IMR-90 (cell line): ENCODE data around the gene CRTC1. TPM values are rescaled to one million over a fixed set of nuclear protein-coding genes. Genes with fewer than 3 reads are reported as not detected.
A peak's percentile ranks its signal among the peaks of the same experiment; 100 is the strongest.

Source experiments
- ATAC-seq: fragments of 200-7000 bp; cut with Tn5 transposase; 2 replicates; pipeline ENCODE4 v1.9.1; 2020; ENCODE audit warnings: low read depth, mild to moderate bottlenecking, moderate library complexity
- BruUV-seq: library from RNA; stranded (reverse); fragments of 400-500 nt; replicated peaks from 2 replicates; lab custom pipeline; 2021; lab: Mats Ljungman, UMichigan
- CTCF ChIA-PET: fragments of 300-600 bp; formaldehyde crosslinking; extraction: SDS; loops from one replicate; lab custom pipeline; 2021; ENCODE audit warnings: antibody characterized with exemption; lab: Yijun Ruan, JAX
- POLR2A ChIA-PET: fragments of 300-600 bp; sonication (Branson Sonifier 250); formaldehyde crosslinking; loops from one replicate; lab custom pipeline; 2022; ENCODE audit warnings: antibody characterized with exemption; ENCODE audit not compliant: unreplicated experiment; lab: Charles Lee
- DNase-seq: peaks from one replicate; pipeline ENCODE4 v3.0.0; 2013
- H2AFZ ChIP-seq: replicated peaks from 2 replicates; pipeline ENCODE3; 2013; ENCODE audit warnings: low read length, mild to moderate bottlenecking; ENCODE audit not compliant: poor library complexity
- H2AK5ac ChIP-seq: 2 replicates; pipeline ENCODE4 v1.6.1; 2013; ENCODE audit warnings: low read depth, low read length, inconsistent platforms
- H2AK9ac ChIP-seq: replicated peaks from 2 replicates; pipeline ENCODE3; 2013; ENCODE audit warnings: mild to moderate bottlenecking, low read depth, low read length, moderate library complexity; ENCODE audit not compliant: poor library complexity
- H2BK120ac ChIP-seq: 2 replicates; pipeline ENCODE4 v1.6.1; 2013; ENCODE audit warnings: low read depth, low read length, inconsistent platforms
- H2BK15ac ChIP-seq: 3 replicates; pipeline ENCODE4 v1.6.1; 2013; ENCODE audit warnings: low read depth, low read length, inconsistent platforms
- H2BK20ac ChIP-seq: 2 replicates; pipeline ENCODE4 v1.6.1; 2013; ENCODE audit warnings: low read depth, mild to moderate bottlenecking, inconsistent platforms, low read length, moderate library complexity
- H2BK5ac ChIP-seq: 2 replicates; pipeline ENCODE4 v1.6.1; 2013; ENCODE audit warnings: mild to moderate bottlenecking, low read depth, low read length, inconsistent platforms; ENCODE audit not compliant: poor library complexity, severe bottlenecking
- H3K14ac ChIP-seq: replicated peaks from 2 replicates; pipeline ENCODE4 v1.6.1; 2013; ENCODE audit warnings: low read depth, low read length, inconsistent platforms
- H3K18ac ChIP-seq: 2 replicates; pipeline ENCODE4 v1.6.1; 2013; ENCODE audit warnings: low read depth, low read length, control low read depth
- H3K23ac ChIP-seq: 2 replicates; pipeline ENCODE4 v1.6.1; 2013; ENCODE audit warnings: low read depth, low read length, inconsistent platforms
- H3K27ac ChIP-seq: 2 replicates; pipeline ENCODE4 v1.5.1; 2013; ENCODE audit warnings: mild to moderate bottlenecking, control low read depth, low read length; ENCODE audit not compliant: insufficient read depth
- H3K27me3 ChIP-seq: 2 replicates; pipeline ENCODE4 v1.6.1; 2013; ENCODE audit warnings: low read length; ENCODE audit not compliant: control insufficient read depth, insufficient read depth
- H3K36me3 ChIP-seq: 2 replicates; pipeline ENCODE4 v1.6.1; 2013; ENCODE audit warnings: low read length, mixed read lengths; ENCODE audit not compliant: control insufficient read depth, insufficient read depth
- H3K4ac ChIP-seq: 2 replicates; pipeline ENCODE4 v1.6.1; 2013; ENCODE audit warnings: low read depth, low read length, inconsistent platforms
- H3K4me1 ChIP-seq: 2 replicates; pipeline ENCODE4 v1.6.1; 2013; ENCODE audit warnings: low read length, mixed read lengths; ENCODE audit not compliant: control insufficient read depth, insufficient read depth
- H3K4me2 ChIP-seq: 2 replicates; pipeline ENCODE4 v1.6.1; 2013; ENCODE audit warnings: low read depth, mild to moderate bottlenecking, control low read depth, low read length, moderate library complexity
- H3K4me3 ChIP-seq: 2 replicates; pipeline ENCODE4 v1.5.1; 2013; ENCODE audit warnings: low read depth, mild to moderate bottlenecking, control low read depth, low read length, moderate library complexity; ENCODE audit not compliant: insufficient read depth
- H3K56ac ChIP-seq: 2 replicates; pipeline ENCODE4 v1.6.1; 2013; ENCODE audit warnings: low read length, inconsistent platforms; ENCODE audit not compliant: insufficient read depth; ENCODE audit errors: extremely low read depth
- H3K79me1 ChIP-seq, 2 experiments: 2 replicates each; pipeline ENCODE4 v1.6.1; 2013; ENCODE audit warnings: low read length in 2 of 2, inconsistent platforms in 1 of 2, low read depth in 1 of 2
- H3K9ac ChIP-seq: 2 replicates; pipeline ENCODE4 v1.6.1; 2013; ENCODE audit warnings: low read depth, low read length, control low read depth
- H3K9me1 ChIP-seq: 2 replicates; pipeline ENCODE4 v1.6.1; 2013; ENCODE audit warnings: low read length, inconsistent platforms; ENCODE audit not compliant: insufficient read depth
- H3K9me3 ChIP-seq: 2 replicates; pipeline ENCODE4 v1.6.1; 2013; ENCODE audit warnings: low read length; ENCODE audit not compliant: control insufficient read depth, insufficient read depth
- H4K20me1 ChIP-seq: 2 replicates; pipeline ENCODE4 v1.6.1; 2013; ENCODE audit warnings: low read length, inconsistent platforms; ENCODE audit not compliant: insufficient read depth
- H4K5ac ChIP-seq: 2 replicates; pipeline ENCODE4 v1.6.1; 2013; ENCODE audit warnings: mild to moderate bottlenecking, low read depth, low read length, control low read depth
- H4K8ac ChIP-seq, 2 experiments: 2 replicates each; pipeline ENCODE4 v1.6.1; 2013; ENCODE audit warnings: low read depth in 2 of 2, low read length in 2 of 2, control low read depth in 1 of 2, inconsistent platforms in 1 of 2
- H4K91ac ChIP-seq: 2 replicates; pipeline ENCODE4 v1.6.1; 2013; ENCODE audit warnings: low read depth, low read length, inconsistent platforms; ENCODE audit not compliant: insufficient read depth
- BHLHE40 ChIP-seq: fragments of 150-350 bp; IDR thresholded peaks from 2 replicates; pipeline ENCODE4 v1.6.1; 2016; ENCODE audit warnings: mild to moderate bottlenecking, low read depth, low read length
- CEBPB ChIP-seq: IDR thresholded peaks from 2 replicates; pipeline ENCODE4 v1.6.1; 2012; ENCODE audit warnings: low read depth, low read length, improper control_type of control experiment
- CHD1 ChIP-seq: IDR thresholded peaks from 2 replicates; pipeline ENCODE4 v1.6.1; 2012; ENCODE audit warnings: low read depth, low read length, improper control_type of control experiment
- FOS ChIP-seq: fragments of 150-350 bp; IDR thresholded peaks from 2 replicates; pipeline ENCODE4 v1.6.1; 2016; ENCODE audit warnings: low read depth, low read length
- MAFK ChIP-seq: IDR thresholded peaks from 2 replicates; pipeline ENCODE4 v1.6.1; 2012; ENCODE audit warnings: low read depth, low read length, improper control_type of control experiment
- MAZ ChIP-seq: IDR thresholded peaks from 2 replicates; pipeline ENCODE4 v1.6.1; 2012; ENCODE audit warnings: low read depth, mild to moderate bottlenecking, low read length, improper control_type of control experiment, moderate library complexity, borderline replicate concordance
- MXI1 ChIP-seq: IDR thresholded peaks from 2 replicates; pipeline ENCODE4 v1.6.1; 2012; ENCODE audit warnings: low read depth, mild to moderate bottlenecking, low read length, moderate library complexity, borderline replicate concordance
- NFE2L2 ChIP-seq: fragments of 150-350 bp; IDR thresholded peaks from 2 replicates; pipeline ENCODE4 v1.6.1; 2016; ENCODE audit warnings: low read depth, mild to moderate bottlenecking, low read length
- POLR2A ChIP-seq: IDR thresholded peaks from 2 replicates; pipeline ENCODE4 v1.6.1; 2012; ENCODE audit warnings: mild to moderate bottlenecking, low read depth, low read length
- RAD21 ChIP-seq: IDR thresholded peaks from 2 replicates; pipeline ENCODE4 v1.6.1; 2012; ENCODE audit warnings: low read length, improper control_type of control experiment
- RCOR1 ChIP-seq: IDR thresholded peaks from 2 replicates; pipeline ENCODE4 v1.6.1; 2012; ENCODE audit warnings: mild to moderate bottlenecking, low read length, improper control_type of control experiment; ENCODE audit not compliant: insufficient replicate concordance
- RFX5 ChIP-seq: IDR thresholded peaks from 2 replicates; pipeline ENCODE4 v1.8.0; 2012; ENCODE audit warnings: low read depth, mild to moderate bottlenecking, low read length, moderate library complexity
- SMC3 ChIP-seq: fragments of 150-350 bp; IDR thresholded peaks from 2 replicates; pipeline ENCODE4 v1.6.1; 2016; ENCODE audit warnings: low read depth, mild to moderate bottlenecking, antibody characterized with exemption, low read length, moderate library complexity
- WGBS, 2 experiments: methylation state at CpG; one replicate each; pipeline versions ENCODE4 v1.1.5 to v1.1.7; 2013; ENCODE audit warnings: missing lambda C conversion rate in 2 of 2; ENCODE audit not compliant: insufficient read length in 1 of 2; ENCODE audit errors: extremely low coverage in 2 of 2; 5-methylcytosine and 5-hydroxymethylcytosine counted together
- dilution Hi-C: fragments of 300-500 bp; cut with HindIII; formaldehyde crosslinking; loops from one replicate; pipeline ENCODE4 v1.14.3; 2018; ENCODE audit warnings: low sequenced_read_pairs; ENCODE audit not compliant: unreplicated experiment
- in situ Hi-C: fragments of 300-500 bp; cut with MboI; formaldehyde crosslinking; loops from 3 replicates; pipeline ENCODE4 v1.14.3; 2019; ENCODE audit warnings: low sequenced_read_pairs, inconsistent platforms, mixed read lengths
- intact Hi-C: fragments of 100-400 bp; cut with micrococcal nuclease; formaldehyde crosslinking; loops from 2 replicates; pipeline ENCODE4 v1.10.0; 2022
- polyA plus RNA-seq, 3 experiments: library from polyadenylated mRNA; depleted of rRNA; stranded (reverse); fragments of >200 nt; gene quantifications; 2 replicates each; pipeline ENCODE4 v1.2.3, GENCODE V29; 2012; ENCODE audit warnings: low replicate concordance in 1 of 3
- total RNA-seq: library from RNA; depleted of rRNA; stranded (reverse); fragments of >200 nt; gene quantifications from 2 replicates; pipeline ENCODE4 v1.2.3, GENCODE V29; 2012
- TF ChIP-seq, protein P1 (sequence below): fragments of 150-350 bp; IDR thresholded peaks from 2 replicates; pipeline ENCODE4 v1.6.1; 2017; ENCODE audit warnings: mild to moderate bottlenecking, antibody characterized with exemption, low read length, low read depth
- TF ChIP-seq, protein P2 (sequence below): conservative IDR thresholded peaks from 2 replicates; pipeline ENCODE4 v1.5.1; 2012; ENCODE audit warnings: mild to moderate bottlenecking, low read depth, low read length, improper control_type of control experiment
- TF ChIP-seq, protein P3 (sequence below): fragments of 150-350 bp; IDR thresholded peaks from 2 replicates; pipeline ENCODE4 v1.6.1; 2016; ENCODE audit warnings: low read depth, mild to moderate bottlenecking, low read length, moderate library complexity, borderline replicate concordance

The CRTC1 gene
- total and polyA plus RNA-seq, 2 of the 4 experiments (the other 2 are of a cell fraction), result 0.18 to 5.7 TPM

DNA sequence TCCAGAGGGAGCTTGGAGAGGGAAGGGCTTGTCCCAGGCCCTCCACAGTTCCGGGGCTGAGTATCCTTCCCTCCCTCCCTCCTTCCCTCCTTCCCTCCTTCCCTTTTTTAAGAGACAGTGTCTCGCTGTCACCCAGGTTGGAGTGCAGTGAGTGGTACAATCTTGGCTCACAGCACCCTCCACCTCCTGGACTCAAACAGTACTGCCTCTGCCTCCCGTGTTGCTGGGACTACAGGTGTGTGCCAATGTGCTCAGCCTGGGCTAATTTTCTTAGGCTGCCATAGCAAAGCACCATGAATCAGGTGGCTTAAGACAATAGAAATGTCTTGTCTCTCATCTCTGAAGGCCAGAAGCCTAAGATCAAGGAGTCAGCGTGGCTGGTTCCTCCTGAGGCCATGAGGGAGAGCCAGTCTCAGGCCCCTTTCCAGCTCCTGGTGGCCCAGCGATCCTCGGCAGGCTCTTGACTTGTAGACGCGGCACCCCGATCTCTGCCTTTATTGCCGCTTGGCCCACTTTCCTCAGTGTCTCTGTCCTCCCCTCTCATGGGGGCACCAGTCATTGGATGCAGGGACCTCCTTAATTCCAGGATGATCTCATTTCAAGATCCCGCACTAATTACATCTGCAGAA, 47.5 kb downstream of the CRTC1 start:
- no peak for ATAC-seq
- Histone ChIP-seq H4K91ac (no peak overlapping the region), H3K27me3 (no peaks in the 10 kb centered on the region), H4K5ac (no peak overlapping the region), H3K18ac (no peak overlapping the region), H4K8ac (no peak overlapping the region), H2BK120ac (no peak overlapping the region), H3K4ac (peak overlapping the region; percentile 39; the same call in 1 of the 2 replicates), H3K4me1 (peaks cover 11% of the 10 kb centered on the region; the same call in 1 of the 2 replicates), H4K20me1 (peaks cover 32% of the 10 kb centered on the region), H3K9me1 (no peaks in the 10 kb centered on the region; the same call in 1 of the 2 replicates), H3K56ac (no peak overlapping the region), H3K27ac (no peak overlapping the region), H3K9me3 (no peaks in the 10 kb centered on the region), H2BK20ac (peak overlapping the region; percentile 49; the same call in 1 of the 2 replicates), H2BK15ac (no peak overlapping the region), H3K9ac (no peak overlapping the region), H3K23ac (no peak overlapping the region), H2AFZ (peak overlapping the region; percentile 21), H2AK9ac (peak overlapping the region; percentile 76), H3K14ac (no peak overlapping the region; the same call in 1 of the 2 replicates), H3K4me2 (no peak overlapping the region), H2AK5ac (peak overlapping the region; percentile 43; the same call in 1 of the 2 replicates), H2BK5ac (no peak overlapping the region), H3K79me1 (peaks cover 0 to 15% of the 10 kb centered on the region in 2 experiments; a peak in 1 of 4 replicates), H3K4me3 (no peak overlapping the region), H3K36me3 (no peaks in the 10 kb centered on the region)
- POLR2A ChIA-PET, result no interaction called here
- TF ChIP-seq MAFK (no peak), MXI1 (no peak), BHLHE40 (no peak), FOS (no peak), CHD1 (no peak), POLR2A (no peak), CEBPB (no peak), RCOR1 (no peak), RFX5 (no peak), NFE2L2 (no peak), MAZ (no peak), RAD21 (no peak), SMC3 (no peak)
- TF ChIP-seq, protein P1, sequence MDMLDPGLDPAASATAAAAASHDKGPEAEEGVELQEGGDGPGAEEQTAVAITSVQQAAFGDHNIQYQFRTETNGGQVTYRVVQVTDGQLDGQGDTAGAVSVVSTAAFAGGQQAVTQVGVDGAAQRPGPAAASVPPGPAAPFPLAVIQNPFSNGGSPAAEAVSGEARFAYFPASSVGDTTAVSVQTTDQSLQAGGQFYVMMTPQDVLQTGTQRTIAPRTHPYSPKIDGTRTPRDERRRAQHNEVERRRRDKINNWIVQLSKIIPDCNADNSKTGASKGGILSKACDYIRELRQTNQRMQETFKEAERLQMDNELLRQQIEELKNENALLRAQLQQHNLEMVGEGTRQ, result no peak
- TF ChIP-seq, protein P2, sequence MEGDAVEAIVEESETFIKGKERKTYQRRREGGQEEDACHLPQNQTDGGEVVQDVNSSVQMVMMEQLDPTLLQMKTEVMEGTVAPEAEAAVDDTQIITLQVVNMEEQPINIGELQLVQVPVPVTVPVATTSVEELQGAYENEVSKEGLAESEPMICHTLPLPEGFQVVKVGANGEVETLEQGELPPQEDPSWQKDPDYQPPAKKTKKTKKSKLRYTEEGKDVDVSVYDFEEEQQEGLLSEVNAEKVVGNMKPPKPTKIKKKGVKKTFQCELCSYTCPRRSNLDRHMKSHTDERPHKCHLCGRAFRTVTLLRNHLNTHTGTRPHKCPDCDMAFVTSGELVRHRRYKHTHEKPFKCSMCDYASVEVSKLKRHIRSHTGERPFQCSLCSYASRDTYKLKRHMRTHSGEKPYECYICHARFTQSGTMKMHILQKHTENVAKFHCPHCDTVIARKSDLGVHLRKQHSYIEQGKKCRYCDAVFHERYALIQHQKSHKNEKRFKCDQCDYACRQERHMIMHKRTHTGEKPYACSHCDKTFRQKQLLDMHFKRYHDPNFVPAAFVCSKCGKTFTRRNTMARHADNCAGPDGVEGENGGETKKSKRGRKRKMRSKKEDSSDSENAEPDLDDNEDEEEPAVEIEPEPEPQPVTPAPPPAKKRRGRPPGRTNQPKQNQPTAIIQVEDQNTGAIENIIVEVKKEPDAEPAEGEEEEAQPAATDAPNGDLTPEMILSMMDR, result no peak
- TF ChIP-seq, protein P3, sequence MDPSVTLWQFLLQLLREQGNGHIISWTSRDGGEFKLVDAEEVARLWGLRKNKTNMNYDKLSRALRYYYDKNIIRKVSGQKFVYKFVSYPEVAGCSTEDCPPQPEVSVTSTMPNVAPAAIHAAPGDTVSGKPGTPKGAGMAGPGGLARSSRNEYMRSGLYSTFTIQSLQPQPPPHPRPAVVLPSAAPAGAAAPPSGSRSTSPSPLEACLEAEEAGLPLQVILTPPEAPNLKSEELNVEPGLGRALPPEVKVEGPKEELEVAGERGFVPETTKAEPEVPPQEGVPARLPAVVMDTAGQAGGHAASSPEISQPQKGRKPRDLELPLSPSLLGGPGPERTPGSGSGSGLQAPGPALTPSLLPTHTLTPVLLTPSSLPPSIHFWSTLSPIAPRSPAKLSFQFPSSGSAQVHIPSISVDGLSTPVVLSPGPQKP, result no peak
- no peak for DNase-seq
- intact Hi-C loops (no loop called here), dilution Hi-C loops (no loop called here), in situ Hi-C loops (no loop called here)
- 100% methylated on average over 3 of the region's 11 CpGs; no CpG with 5 or more reads in 1 of the 2 experiments for WGBS, 2 experiments
- BruUV-seq, result no TSS peak
- CTCF ChIA-PET, result no interaction called here
